ENCODE results near the gene HMOX2.

The HMOX2 gene

GRCh38 chr16:4539716-4540284, 63.6 kb downstream of the HMOX2 start:
- no peak overlapping the region for H3K4me3 ChIP-seq (ENCODE audit: low read depth, low read length)
- no peaks in the 10 kb centered on the region for H3K27me3 ChIP-seq (ENCODE audit: insufficient read depth, low read depth, severe bottlenecking)

GRCh38 chr16:4544473-4544872, 68.3 kb downstream of the HMOX2 start:
- H3K9me3 ChIP-seq (ENCODE audit: severe bottlenecking): peaks cover 9% of the 10 kb centered on the region
- H3K4me3 ChIP-seq (ENCODE audit: low read depth, low read length): no peak overlapping the region
- no peaks in the 10 kb centered on the region for H3K36me3 ChIP-seq
- TF ChIP-seq CTCF (IDR thresholded peaks at IDR 0.05; ENCODE audit: low read depth, low read length): no peak
- no peak for DNase-seq
- H3K27ac ChIP-seq: no peak overlapping the region
- no peaks in the 10 kb centered on the region for H3K27me3 ChIP-seq (ENCODE audit: insufficient read depth, low read depth, severe bottlenecking)

More at GRCh38 chr16:4539716-4540284, 63.6 kb downstream of the HMOX2 start:
- peaks cover 11% of the 10 kb centered on the region; the same call in 1 of the 2 replicates for H3K36me3 ChIP-seq
- TF ChIP-seq CTCF (IDR thresholded peaks at IDR 0.05; ENCODE audit: low read depth, low read length): no peak
- DNase-seq: no peak
- H3K27ac ChIP-seq: no peak overlapping the region
- peaks cover 16% of the 10 kb centered on the region for H3K9me3 ChIP-seq (ENCODE audit: severe bottlenecking)

- Histone ChIP-seq H3K27me3 (ENCODE audit: insufficient read depth, low read depth, severe bottlenecking) (no peaks in the 10 kb centered on the region), H3K4me3 (ENCODE audit: low read depth, low read length) (no peak overlapping the region), H3K36me3 (no peaks in the 10 kb centered on the region), H3K27ac (no peak overlapping the region), H3K9me3 (ENCODE audit: severe bottlenecking) (no peaks in the 10 kb centered on the region)
- DNase-seq: no peak
- TF ChIP-seq CTCF (IDR thresholded peaks at IDR 0.05; ENCODE audit: low read depth, low read length): no peak
These were observed 71.9 kb downstream of the HMOX2 start for GRCh38 chr16:4548124-4548523.

- no peak for DNase-seq
- no peak overlapping the region for H3K4me3 ChIP-seq (ENCODE audit: low read depth, low read length)
- H3K27ac ChIP-seq: no peak overlapping the region
- H3K36me3 ChIP-seq: no peaks in the 10 kb centered on the region
- no peaks in the 10 kb centered on the region for H3K9me3 ChIP-seq (ENCODE audit: severe bottlenecking)
- no peaks in the 10 kb centered on the region for H3K27me3 ChIP-seq (ENCODE audit: insufficient read depth, low read depth, severe bottlenecking)
- TF ChIP-seq CTCF (IDR thresholded peaks at IDR 0.05; ENCODE audit: low read depth, low read length): no peak
These were observed 74.4 kb downstream of the HMOX2 start for GRCh38 chr16:4550591-4550990.

- Histone ChIP-seq H3K36me3 (no peaks in the 10 kb centered on the region), H3K9me3 (ENCODE audit: severe bottlenecking) (no peaks in the 10 kb centered on the region), H3K4me3 (ENCODE audit: low read depth, low read length) (no peak overlapping the region), H3K27me3 (ENCODE audit: insufficient read depth, low read depth, severe bottlenecking) (no peaks in the 10 kb centered on the region), H3K27ac (no peak overlapping the region)
- no peak for TF ChIP-seq CTCF (IDR thresholded peaks at IDR 0.05; ENCODE audit: low read depth, low read length)
- DNase-seq: no peak
These were observed 76.3 kb downstream of the HMOX2 start for GRCh38 chr16:4552541-4552940.

- no peak for TF ChIP-seq CTCF (IDR thresholded peaks at IDR 0.05; ENCODE audit: low read depth, low read length)
- H3K9me3 ChIP-seq (ENCODE audit: severe bottlenecking): no peaks in the 10 kb centered on the region
- DNase-seq: no peak
- no peaks in the 10 kb centered on the region for H3K27me3 ChIP-seq (ENCODE audit: insufficient read depth, low read depth, severe bottlenecking)
- H3K36me3 ChIP-seq: no peaks in the 10 kb centered on the region
- H3K4me3 ChIP-seq (ENCODE audit: low read depth, low read length): no peak within 1 kb of the TSS
- no peak within 1 kb of the TSS for H3K27ac ChIP-seq
These were observed 79.9 kb downstream of the HMOX2 start, which contains the start of gene C16orf96 for GRCh38 chr16:4556112-4556511. Gene C16orf96, plus strand, starts transcription at chr16:4556340. Its CDS starts 150 bp downstream, at chr16:4556490.
